ENCODE data around the gene CLPSL1. TPM values are rescaled to one million over a fixed set of nuclear protein-coding genes. Genes with fewer than 3 reads are reported as not detected.

The CLPSL1 gene
- total RNA-seq, 2 donors from 2014 or later, result not detected

DNA sequence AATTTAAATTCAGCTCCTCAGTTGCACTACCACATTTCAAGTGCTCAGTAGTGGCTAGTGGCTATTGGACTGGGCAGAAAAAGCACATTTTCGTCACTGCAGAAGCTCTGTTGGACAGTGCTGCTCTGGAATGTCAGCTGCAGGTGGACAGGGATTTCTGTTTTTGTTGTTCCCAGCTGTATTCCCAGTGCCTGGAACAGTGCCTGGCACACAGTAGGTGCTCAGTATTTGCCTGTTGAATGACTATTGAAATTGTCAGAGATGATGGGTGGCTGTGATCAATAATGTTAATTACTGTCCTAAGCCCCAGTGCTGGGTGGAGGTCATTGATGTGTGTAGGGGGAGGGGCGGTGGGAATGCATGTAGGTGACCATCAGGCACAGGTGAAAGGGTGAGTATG, 5.5 kb downstream of the CLPSL1 start:
- no peak for ATAC-seq

DNA sequence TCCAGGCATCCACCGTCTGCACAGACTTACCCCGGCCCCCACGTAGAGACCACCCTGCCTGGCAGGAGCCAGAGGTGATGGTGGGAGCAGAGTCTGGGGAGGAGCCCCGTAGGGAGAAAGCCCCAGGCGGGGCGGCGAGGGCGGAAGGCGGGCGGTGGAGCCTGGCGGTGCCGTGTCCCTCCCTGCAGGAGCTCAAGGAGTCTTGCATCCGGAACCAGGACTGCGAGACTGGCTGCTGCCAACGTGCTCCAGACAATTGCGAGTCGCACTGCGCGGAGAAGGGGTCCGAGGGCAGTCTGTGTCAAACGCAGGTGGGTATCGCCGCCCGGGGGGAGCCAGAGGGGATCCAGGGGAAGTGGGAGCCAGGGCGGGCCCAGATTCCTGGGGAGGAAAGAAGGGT, 6.0 kb downstream of the CLPSL1 start:
- H3K9me3 Mint-ChIP-seq, result no peaks in the 10 kb centered on the region
- no peaks in the 10 kb centered on the region for H3K36me3 Mint-ChIP-seq
- DNase-seq (ENCODE audit: low spot score in 2 of 2) (no peak), ATAC-seq (no peak)
- no peak overlapping the region for H3K27ac Mint-ChIP-seq

More for the DNA sequence above, 5.5 kb downstream of the CLPSL1 start:
- Mint-ChIP-seq H3K36me3 (no peaks in the 10 kb centered on the region), H3K9me3 (no peaks in the 10 kb centered on the region), H3K27ac (no peak overlapping the region)
- no peak for DNase-seq (ENCODE audit: low spot score in 2 of 2)

DNA sequence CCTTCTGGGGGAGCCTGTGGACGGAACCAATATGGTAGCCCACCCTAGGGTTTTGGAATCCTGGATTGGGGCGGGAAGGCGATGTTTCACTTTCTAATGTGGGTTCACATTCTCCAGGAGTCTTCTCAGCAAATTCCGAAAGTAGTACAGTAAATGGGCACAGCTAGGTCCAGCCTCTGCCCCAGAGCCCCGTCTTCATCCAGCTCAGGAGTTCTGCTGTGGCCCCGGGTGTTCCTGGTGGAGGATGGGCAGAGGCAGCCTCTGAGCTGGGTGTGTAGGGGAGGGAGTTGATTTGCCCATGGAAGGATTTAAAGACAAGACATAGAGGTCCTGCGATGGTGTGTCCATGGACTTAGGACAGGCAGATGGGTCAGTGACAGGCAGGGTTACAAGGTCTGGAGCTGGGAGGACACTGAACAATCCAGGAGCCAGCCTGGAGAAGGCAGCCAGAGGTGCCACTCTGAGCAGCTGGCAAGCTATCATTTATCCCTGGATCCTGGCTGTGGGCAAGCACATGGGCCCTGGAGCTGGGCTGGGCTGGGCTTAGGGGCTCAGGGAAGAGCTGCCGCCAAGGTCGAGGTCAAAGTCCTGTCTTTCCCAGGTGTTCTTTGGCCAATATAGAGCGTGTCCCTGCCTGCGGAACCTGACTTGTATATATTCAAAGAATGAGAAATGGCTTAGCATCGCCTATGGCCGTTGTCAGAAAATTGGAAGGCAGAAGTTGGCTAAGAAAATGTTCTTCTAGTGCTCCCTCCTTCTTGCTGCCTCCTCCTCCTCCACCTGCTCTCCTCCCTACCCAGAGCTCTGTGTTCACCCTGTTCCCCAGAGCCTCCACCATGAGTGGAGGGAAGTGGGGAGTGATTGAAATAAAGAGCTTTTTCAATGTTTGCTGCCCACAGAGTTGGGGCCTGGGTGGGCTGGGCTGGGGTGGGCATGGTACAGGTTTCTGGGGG, 6.7 kb downstream of the CLPSL1 start:
- Mint-ChIP-seq H3K36me3 (no peaks in the 10 kb centered on the region), H3K9me3 (no peaks in the 10 kb centered on the region), H3K27ac (no peak overlapping the region)
- ATAC-seq (no peak), DNase-seq (ENCODE audit: low spot score in 2 of 2) (no peak)

DNA sequence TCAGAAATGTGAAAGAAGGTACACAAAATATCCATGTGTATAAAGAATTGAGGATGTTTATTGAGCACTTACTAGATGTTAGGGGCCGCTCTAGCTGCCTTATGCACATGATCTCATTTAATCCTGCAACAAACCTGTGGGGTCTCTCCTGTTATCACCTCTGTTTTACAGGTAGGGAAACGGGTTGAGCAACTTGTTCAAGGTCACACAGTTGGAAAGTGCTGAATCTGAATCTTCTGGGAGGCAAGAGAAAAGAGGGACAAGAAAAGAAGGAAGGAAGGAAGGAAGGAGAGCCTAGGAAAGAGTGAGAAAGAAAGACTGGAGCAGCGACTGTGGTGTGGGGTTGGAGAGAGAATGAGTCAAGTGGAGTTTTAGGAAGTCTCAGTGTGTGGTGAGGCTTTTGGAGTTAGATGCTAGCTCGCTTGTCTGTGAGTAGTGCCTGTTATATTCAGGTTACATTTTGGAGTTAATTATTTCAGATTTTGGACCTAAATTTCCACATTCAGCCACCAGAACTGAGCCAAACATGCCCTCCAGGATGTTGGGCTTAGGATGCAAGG, 7.7 kb downstream of the CLPSL1 start:
- ATAC-seq (no peak), DNase-seq (ENCODE audit: low spot score in 2 of 2) (no peak)
- Mint-ChIP-seq H3K9me3 (no peaks in the 10 kb centered on the region), H3K27ac (no peak overlapping the region), H3K36me3 (no peaks in the 10 kb centered on the region)

DNA sequence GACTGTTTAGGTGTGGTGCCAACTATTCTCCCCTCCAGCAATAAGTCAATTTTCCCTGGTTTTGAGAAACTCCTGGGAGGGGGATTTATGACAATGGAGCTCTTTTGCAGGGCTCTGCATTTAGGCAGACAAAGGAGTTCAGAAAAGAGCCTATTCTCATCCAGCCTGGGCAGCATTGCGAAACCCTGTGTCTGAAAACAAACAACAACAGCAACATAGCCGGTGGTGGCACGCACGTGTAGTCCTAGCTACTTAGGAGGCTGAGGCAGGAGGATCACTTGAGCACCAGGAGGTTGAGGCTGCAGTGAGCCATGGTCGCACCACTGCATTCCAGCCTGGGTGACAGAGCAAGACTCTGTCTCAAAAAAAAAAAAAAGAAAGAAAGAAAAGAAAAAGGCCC, 9.9 kb downstream of the CLPSL1 start:
- ATAC-seq (no peak), DNase-seq (ENCODE audit: low spot score in 2 of 2) (no peak)
- Mint-ChIP-seq H3K27ac (no peak overlapping the region), H3K36me3 (no peaks in the 10 kb centered on the region), H3K9me3 (no peaks in the 10 kb centered on the region)

DNA sequence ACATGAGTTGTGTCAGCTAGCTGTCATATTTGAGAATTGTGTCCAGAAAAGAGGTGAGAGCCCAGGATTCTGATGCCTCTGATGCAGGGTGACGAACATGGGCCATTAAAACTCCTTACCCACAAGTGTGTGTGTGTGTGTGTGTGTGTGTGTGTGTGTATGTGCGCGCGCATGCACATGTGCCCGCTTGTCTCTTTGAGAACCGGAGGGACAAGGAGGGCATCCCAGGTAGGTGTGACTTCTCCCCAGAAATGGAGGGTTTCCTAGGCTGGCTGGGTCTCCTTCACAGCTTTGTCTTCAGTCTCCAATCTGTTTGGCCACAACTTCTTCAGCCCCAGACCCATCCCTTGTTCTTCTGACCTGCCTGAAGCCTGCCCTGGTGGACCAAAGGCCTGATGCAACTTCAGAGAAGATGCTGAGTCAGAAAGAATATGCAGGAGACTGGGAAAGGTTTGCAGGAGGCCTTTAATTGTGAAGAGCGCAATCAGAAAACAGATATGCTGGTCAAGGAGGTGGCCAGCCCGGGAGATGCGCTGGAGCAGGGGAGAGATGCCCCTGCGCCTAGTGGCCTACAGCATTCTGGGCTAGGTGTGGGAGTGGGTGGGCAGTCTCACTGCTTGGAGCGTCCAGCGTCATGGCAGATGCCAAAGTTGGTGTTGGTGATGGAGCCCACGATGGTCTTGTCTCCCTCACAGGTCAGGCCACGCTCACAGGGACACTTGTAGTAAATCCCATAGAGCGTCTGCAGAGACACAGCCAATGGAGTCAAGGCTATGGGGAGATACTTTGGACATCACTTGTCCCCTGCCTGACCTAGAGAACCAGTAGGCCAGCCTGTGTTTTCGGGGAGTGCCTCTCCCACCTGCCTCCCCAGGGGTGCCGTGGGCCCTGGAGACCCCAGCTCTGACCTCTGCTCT, 14.0 kb downstream of the CLPSL1 start:
- Mint-ChIP-seq H3K36me3 (no peaks in the 10 kb centered on the region), H3K9me3 (no peaks in the 10 kb centered on the region), H3K27ac (no peak overlapping the region)
- ATAC-seq, result no peak
- no peak for DNase-seq (ENCODE audit: low spot score in 2 of 2)

DNA sequence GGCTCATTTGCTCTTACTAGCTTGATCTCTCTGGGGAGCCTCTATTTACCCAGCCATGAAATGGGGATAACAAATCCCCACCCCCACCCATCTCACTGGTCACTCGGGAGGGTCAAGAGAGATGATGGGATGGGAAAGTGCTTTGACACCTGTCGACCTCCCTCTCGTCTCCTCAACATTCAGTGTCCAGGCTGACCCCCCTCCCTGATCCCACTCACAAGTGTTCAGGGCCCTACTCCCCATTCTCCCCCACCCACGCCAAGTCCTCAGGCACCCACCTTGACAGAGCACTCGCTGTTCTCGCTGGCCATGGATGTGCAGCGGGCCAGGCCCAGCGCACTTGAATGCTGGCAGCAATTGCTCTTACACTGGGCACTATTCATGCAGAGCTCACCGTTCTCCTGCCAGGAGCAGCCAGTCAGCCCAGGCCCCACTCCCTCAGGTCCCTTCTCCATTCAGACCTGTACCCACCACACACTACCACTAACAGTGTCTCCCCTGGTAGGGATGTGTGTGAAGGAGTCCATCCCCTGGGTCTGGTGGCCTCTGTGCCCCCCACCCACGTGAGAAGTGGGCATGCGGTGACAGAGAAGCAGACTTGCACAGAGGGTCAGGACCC, 14.7 kb downstream of the CLPSL1 start:
- DNase-seq (ENCODE audit: low spot score in 2 of 2) (no peak), ATAC-seq (no peak)
- H3K9me3 Mint-ChIP-seq, result no peaks in the 10 kb centered on the region
- peak overlapping the region in 1 of 2 donors; percentile 14 for H3K27ac Mint-ChIP-seq
- no peaks in the 10 kb centered on the region for H3K36me3 Mint-ChIP-seq

DNA sequence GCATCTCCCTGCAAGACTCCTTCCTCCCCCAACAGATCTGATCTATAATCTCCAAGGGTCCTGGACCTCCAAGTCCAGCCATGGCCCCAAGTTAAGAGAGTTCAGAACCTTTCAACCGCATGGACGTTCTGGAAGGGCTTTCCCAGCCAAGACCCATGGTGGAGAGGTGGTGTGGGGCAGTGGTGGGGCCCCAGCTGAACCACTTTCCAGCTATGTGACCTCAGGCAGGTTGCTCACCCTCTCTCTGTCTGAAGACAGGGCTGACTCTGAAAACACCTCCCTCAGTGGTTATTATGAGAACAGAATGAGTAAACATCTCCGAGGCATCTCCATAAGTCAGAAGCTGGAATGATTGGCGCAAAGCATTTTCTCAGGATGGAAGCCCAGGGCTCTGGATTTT, 15.4 kb downstream of the CLPSL1 start:
- H3K36me3 Mint-ChIP-seq, result no peaks in the 10 kb centered on the region
- no peak overlapping the region for H3K27ac Mint-ChIP-seq
- no peak for ATAC-seq
- no peak for DNase-seq (ENCODE audit: low spot score in 2 of 2)
- H3K9me3 Mint-ChIP-seq, result no peaks in the 10 kb centered on the region

DNA sequence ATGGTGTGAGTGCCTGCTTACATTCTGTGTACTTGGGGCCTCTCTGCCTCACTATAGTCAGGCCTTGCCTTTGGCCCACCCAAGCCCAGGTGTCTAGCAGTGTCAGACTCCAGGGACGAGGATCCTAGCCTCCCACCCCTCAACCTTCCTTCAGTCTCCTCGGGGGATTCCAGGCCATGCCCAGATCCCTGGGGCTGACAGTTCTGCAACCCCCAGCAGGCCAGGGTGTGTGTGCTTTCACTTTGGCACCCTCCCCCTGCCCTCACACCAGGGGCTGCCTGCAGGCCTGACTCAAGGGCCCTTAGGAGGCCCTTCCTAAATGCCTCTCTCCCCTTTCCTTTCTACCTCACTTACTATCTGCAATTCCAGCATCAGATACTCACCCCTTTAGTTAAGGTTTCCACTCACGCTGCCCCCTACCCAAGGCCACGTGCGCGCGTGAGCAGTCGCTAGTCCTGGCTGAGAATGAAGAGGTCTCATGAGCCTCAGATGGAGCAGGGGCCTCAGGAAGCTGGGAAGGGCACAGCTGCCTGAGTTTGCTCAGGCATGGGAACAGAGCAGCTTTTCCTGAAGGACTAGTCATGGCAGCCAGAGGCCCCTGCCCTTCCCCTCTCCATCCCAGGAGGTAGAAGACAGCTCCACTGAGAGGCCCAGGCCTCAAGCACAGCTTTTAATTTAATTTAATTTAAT, 17.2 kb downstream of the CLPSL1 start:
- ATAC-seq, result no peak
- DNase-seq (ENCODE audit: low spot score in 2 of 2), result no peak
- Mint-ChIP-seq H3K27ac (no peak overlapping the region), H3K9me3 (no peaks in the 10 kb centered on the region), H3K36me3 (no peaks in the 10 kb centered on the region)

DNA sequence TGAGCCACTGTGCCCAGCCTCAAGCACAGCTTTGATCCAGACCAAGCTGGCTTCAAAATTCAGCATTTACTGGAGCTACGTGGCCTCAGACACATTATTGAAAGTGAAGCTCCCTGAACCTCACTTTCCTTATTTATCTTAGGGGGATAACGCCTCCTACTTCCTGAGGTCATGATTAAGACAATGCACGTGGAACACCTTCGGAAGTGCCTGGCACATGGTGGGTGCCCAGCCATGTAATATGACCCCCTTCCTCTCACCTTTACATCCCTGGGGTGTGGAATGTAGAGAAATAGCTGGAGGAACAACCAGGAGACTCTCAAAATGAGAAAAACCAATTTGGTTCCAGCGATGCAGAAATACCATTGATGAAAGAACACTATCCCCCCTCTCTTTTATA, 17.9 kb downstream of the CLPSL1 start:
- no peak for DNase-seq (ENCODE audit: low spot score in 2 of 2)
- no peak for ATAC-seq
- no peak overlapping the region for H3K27ac Mint-ChIP-seq
- no peaks in the 10 kb centered on the region for H3K36me3 Mint-ChIP-seq
- H3K9me3 Mint-ChIP-seq, result no peaks in the 10 kb centered on the region

DNA sequence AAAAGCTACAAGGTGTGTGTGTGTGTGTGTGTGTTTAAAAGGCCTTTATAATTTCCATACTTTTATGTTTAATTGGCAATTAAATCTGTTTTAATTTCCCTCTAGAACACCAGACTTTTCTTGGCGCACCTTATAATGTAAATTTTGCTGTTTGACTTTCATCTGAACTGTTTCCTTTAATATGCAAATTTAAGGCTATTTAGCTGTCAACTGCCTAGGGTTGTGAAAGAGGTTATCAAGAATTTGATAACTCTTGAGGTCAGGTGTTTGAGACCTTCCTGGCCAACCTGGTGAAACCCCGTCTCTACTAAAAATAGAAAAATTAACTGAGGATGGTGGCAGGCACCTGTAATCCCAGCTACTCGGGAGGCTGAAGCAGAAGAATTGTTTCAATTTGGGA, 20.3 kb downstream of the CLPSL1 start:
- Mint-ChIP-seq H3K36me3 (no peaks in the 10 kb centered on the region), H3K27ac (no peak overlapping the region), H3K9me3 (no peaks in the 10 kb centered on the region)
- ATAC-seq (no peak), DNase-seq (ENCODE audit: low spot score in 2 of 2) (no peak)

DNA sequence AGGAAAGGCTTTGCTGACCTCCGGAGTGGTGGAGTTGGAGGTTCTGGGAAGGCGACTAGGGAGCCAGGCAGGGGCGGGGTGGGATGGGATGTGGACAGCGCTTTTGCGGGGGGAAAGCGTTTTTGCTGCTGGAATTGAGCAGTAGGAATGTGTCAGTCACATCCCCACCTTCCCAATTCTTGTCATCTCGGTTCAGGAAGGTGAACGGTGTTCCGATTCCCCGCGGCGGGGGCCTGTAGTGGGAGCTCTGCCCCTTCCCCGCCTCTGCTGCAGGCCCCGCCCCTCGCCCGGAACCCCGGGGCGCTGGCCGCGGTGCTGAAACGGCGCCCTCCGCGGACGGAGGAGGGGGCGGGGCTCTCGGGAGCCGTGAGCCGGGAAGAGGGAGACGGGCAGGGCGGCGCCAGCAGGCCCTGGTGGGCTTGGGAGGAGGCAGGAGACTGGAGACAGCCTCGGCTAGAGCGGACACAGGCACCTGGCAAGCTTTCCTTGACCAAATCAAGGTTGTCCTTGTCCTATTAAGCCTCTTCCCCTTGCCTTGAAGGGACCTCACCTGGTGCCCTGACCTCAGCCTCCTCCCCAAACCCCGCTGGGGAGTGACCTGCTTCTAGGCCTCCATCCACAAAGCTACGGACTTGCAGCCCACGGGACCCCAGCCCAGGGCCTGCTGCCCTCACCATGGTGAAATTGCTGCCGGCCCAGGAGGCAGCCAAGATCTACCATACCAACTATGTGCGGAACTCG, 24.3 kb downstream of the CLPSL1 start, which contains the start of gene LHFPL5:
Gene LHFPL5, plus strand, starts transcription at position 357 of the 741 bp plus-strand sequence. Its CDS starts 319 bp downstream, at position 676.
- H3K36me3 Mint-ChIP-seq, result no peaks in the 10 kb centered on the region
- H3K9me3 Mint-ChIP-seq, result no peaks in the 10 kb centered on the region
- DNase-seq (ENCODE audit: low spot score in 2 of 2) (peak in 1 of 2 donors; percentile 83), ATAC-seq (peak; percentile 39 to 94)
- no peak within 1 kb of the TSS for H3K27ac Mint-ChIP-seq

DNA sequence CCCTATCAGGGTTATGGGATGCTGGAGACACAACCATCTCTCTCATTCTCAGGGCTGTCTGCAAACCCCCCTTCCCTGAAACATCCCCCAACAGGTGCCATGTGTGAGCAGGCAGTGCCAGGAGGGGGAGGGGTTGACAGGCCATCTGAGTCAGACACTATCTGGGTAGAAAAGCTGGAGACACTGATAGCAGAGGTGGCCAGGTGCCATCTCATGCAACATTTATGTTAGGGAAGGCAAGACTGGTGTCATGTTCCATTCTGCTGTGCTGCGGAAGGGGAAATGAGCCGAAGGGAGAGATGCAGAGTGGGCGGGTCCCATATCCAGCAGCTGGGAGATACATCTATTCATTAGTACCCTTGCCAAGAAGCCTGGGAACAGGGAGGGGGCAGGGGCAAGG, 27.9 kb downstream of the CLPSL1 start:
- Mint-ChIP-seq H3K9me3 (no peaks in the 10 kb centered on the region), H3K27ac (no peak overlapping the region), H3K36me3 (no peaks in the 10 kb centered on the region)
- DNase-seq (ENCODE audit: low spot score in 2 of 2) (no peak), ATAC-seq (no peak)

DNA sequence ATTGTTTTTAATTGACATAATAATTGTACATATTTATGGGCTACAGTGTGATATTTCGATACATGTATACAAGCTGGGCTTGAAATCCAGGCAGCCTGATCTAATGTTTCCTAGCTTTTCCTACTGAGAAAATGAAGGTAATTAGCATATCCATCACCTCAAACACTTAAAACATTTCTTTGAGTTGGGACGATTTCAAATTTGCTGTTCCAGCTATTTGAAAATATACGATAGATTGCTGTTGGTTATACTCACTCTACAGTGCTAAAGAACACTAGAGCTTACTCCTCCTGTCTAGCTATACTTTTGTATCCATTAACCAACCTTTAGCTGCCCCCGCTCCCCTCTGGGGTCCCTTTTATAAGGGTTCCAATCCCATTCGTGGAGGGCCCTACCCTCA, 29.0 kb downstream of the CLPSL1 start:
- H3K36me3 Mint-ChIP-seq, result no peaks in the 10 kb centered on the region
- ATAC-seq, result no peak

DNA sequence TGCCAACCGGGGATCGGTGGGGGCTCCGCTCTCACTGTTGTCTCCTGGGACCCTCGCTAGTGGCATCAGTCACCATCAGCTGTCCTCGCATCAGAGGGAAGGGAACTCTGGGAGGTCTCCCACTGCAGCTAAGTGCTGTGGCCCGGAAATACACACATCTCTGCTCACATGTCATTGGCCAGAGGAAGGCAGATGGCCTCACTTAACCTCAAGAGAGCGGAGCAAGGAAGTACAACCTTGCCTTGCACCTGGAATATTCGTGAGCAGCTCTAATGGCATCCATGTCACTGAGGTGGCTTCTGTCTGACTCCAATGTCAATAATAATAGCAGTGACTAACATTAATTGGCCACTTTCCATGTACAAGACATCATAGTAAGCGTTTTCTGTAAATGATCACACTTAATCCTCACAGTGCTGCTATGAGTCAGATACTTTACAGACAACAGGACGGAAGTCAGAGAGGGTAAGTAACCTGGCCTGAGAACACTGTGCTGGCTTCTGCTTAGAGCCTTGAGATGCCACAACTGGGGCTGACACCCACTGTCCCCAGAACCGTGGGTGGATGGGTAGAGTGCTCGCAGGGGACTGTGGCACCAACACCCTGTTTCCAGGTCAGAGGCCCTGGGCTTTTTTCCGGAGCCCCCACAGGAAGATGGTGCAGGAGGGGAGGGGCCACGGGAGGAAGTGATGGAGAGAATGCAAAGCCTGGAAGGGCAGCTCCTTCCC, 30.3 kb downstream of the CLPSL1 start:
- H3K36me3 Mint-ChIP-seq, result no peaks in the 10 kb centered on the region
- no peaks in the 10 kb centered on the region for H3K9me3 Mint-ChIP-seq
- ATAC-seq (peak in 1 of 2 donors; percentile 41), DNase-seq (ENCODE audit: low spot score in 2 of 2) (no peak)
- H3K27ac Mint-ChIP-seq, result peak overlapping the region in 1 of 2 donors; percentile 90

More for the DNA sequence above, 29.0 kb downstream of the CLPSL1 start:
- Mint-ChIP-seq H3K9me3 (no peaks in the 10 kb centered on the region), H3K27ac (no peak overlapping the region)
- DNase-seq (ENCODE audit: low spot score in 2 of 2), result no peak

Measured in activated naive CD4-positive, alpha-beta T cell treated with anti-CD3 and anti-CD28 coated beads, Interleukin-2, amount 50 U/mL, for 72 hours (primary cell).